HCT116 (cell line): ENCODE measurements around the gene KRT82. TPM values are rescaled to one million over a fixed set of nuclear protein-coding genes. Genes with fewer than 3 reads are reported as not detected.

Experiments used
- ATAC-seq: fragments of 200-7000 bp; cut with Tn5 transposase; 2 replicates; pipeline ENCODE4 v1.9.1; 2020; ENCODE audit warnings: mild to moderate bottlenecking, moderate library complexity
- BruUV-seq: library from RNA; stranded (reverse); fragments of 400-500 nt; replicated peaks from 2 replicates; lab custom pipeline; 2021; lab: Mats Ljungman, UMichigan
- CTCF ChIA-PET: fragments of 300-600 bp; sonication (Branson Sonifier 250); formaldehyde crosslinking; loops from one replicate; lab custom pipeline; 2021; ENCODE audit warnings: antibody characterized with exemption; lab: Charles Lee
- POLR2A ChIA-PET: fragments of 300-600, 350-600 bp; sonication (Branson Sonifier 250); formaldehyde crosslinking; loops from one replicate; lab custom pipeline; 2021; ENCODE audit warnings: antibody characterized with exemption; lab: Charles Lee
- RAD21 ChIA-PET, 2 experiments: fragments of 300-600 bp; sonication (Branson Sonifier 250); formaldehyde crosslinking; loops; one replicate each; lab custom pipeline; 2023; ENCODE audit warnings: low total read pairs in 2 of 2; ENCODE audit not compliant: uncharacterized antibody in 2 of 2, unreplicated experiment in 2 of 2, low non-redundant PET in 1 of 2; lab: Charles Lee
- DNase-seq: peaks from one replicate; pipeline ENCODE4 v3.0.0-alpha.2; 2010; ENCODE audit warnings: low read depth, low spot score
- H2AFZ ChIP-seq: fragments of 200-600 bp; shearing (Covaris generic), sonication (generic); 2 replicates; pipeline ENCODE4 v1.6.1; 2017; ENCODE audit warnings: low read depth, mixed run types, mixed read lengths, antibody characterized with exemption, low read length; ENCODE audit not compliant: poor library complexity, severe bottlenecking
- H3K27ac ChIP-seq: 2 replicates; pipeline ENCODE4 v1.5.1; 2012; ENCODE audit warnings: low read depth, low read length
- H3K27me3 ChIP-seq: fragments of 200-600 bp; sonication (generic); 2 replicates; pipeline ENCODE4 v1.6.1; 2016; ENCODE audit warnings: mixed run types, low read length, mixed read lengths; ENCODE audit not compliant: insufficient read depth
- H3K36me3 ChIP-seq, 2 experiments: fragments of 200-500 bp in 1 of 2; fragments of 200-600 bp in 1 of 2; sonication (Bioruptor generic) in 1 of 2; sonication (generic) in 1 of 2; 2 replicates each; pipeline versions ENCODE4 v1.5.1 to v1.6.1; 2014 to 2016; ENCODE audit warnings: low read length in 2 of 2, inconsistent platforms in 1 of 2, mixed read lengths in 1 of 2, mixed run types in 1 of 2; ENCODE audit not compliant: insufficient read depth in 2 of 2, control insufficient read depth in 1 of 2
- H3K4me1 ChIP-seq, 2 experiments: fragments of 200-600 bp in 1 of 2; sonication (generic) in 1 of 2; 2 replicates each; pipeline versions ENCODE4 v1.5.1 to v1.6.1; 2012 to 2017; ENCODE audit warnings: low read length in 2 of 2, inconsistent platforms in 1 of 2, mild to moderate bottlenecking in 1 of 2, mixed read lengths in 1 of 2, mixed run types in 1 of 2, moderate library complexity in 1 of 2; ENCODE audit not compliant: insufficient read depth in 2 of 2, control insufficient read depth in 1 of 2
- H3K4me2 ChIP-seq: fragments of 200-600 bp; sonication (generic); 2 replicates; pipeline ENCODE4 v1.6.1; 2017; ENCODE audit warnings: mixed run types, low read length, mixed read lengths
- H3K4me3 ChIP-seq, 2 experiments: fragments of 200-600 bp in 1 of 2; sonication (generic) in 1 of 2; replicated peaks in 1 of 2; 2 replicates each; pipeline ENCODE4 v1.5.1; 2011 to 2016; ENCODE audit warnings: low read length in 2 of 2, control low read depth in 1 of 2, low read depth in 1 of 2, mild to moderate bottlenecking in 1 of 2, mixed read lengths in 1 of 2, mixed run types in 1 of 2
- H3K79me2 ChIP-seq: fragments of 200-600 bp; sonication (generic); 2 replicates; pipeline ENCODE4 v1.6.1; 2017; ENCODE audit warnings: mild to moderate bottlenecking, mixed run types, low read length, moderate library complexity, mixed read lengths; ENCODE audit not compliant: insufficient read depth
- H3K9ac ChIP-seq: fragments of 200-600 bp; sonication (generic); 2 replicates; pipeline ENCODE4 v1.6.1; 2016; ENCODE audit warnings: low read length, mixed read lengths
- H3K9me2 ChIP-seq: fragments of 200-600 bp; sonication (generic), shearing (Covaris generic); 2 replicates; pipeline ENCODE4 v1.6.1; 2017; ENCODE audit warnings: mixed run types, mild to moderate bottlenecking, moderate library complexity; ENCODE audit not compliant: insufficient read depth
- H3K9me3 ChIP-seq, 2 experiments: fragments of 200-500 bp in 1 of 2; fragments of 200-600 bp in 1 of 2; sonication (Bioruptor generic) in 1 of 2; sonication (generic) in 1 of 2; 2 replicates each; pipeline ENCODE4 v1.6.1; 2014 to 2017; ENCODE audit warnings: low read length in 2 of 2, mixed read lengths in 2 of 2, inconsistent platforms in 1 of 2, low read depth in 1 of 2, mild to moderate bottlenecking in 1 of 2, mixed run types in 1 of 2, moderate library complexity in 1 of 2; ENCODE audit not compliant: control insufficient read depth in 1 of 2, insufficient read depth in 1 of 2
- H4K20me1 ChIP-seq: fragments of 200-600 bp; sonication (generic), shearing (Covaris generic); 2 replicates; pipeline ENCODE4 v1.6.1; 2017; ENCODE audit warnings: mixed run types, mild to moderate bottlenecking, moderate library complexity; ENCODE audit not compliant: insufficient read depth
- ATF3 ChIP-seq: IDR thresholded peaks from 2 replicates; pipeline ENCODE4 v1.6.1; 2012
- CTCF ChIP-seq, 3 experiments: fragments of 200-600 bp in 1 of 3; sonication (generic) in 1 of 3; IDR thresholded peaks in 2 of 3; conservative IDR thresholded peaks in 1 of 3; 2 replicates each; pipeline ENCODE4 v1.5.1; 2012 to 2017; ENCODE audit warnings: low read depth in 2 of 3, low read length in 2 of 3, antibody characterized with exemption in 1 of 3, borderline replicate concordance in 1 of 3, control low read depth in 1 of 3, mild to moderate bottlenecking in 1 of 3, mixed read lengths in 1 of 3, mixed run types in 1 of 3, moderate library complexity in 1 of 3; ENCODE audit not compliant: insufficient read depth in 1 of 3
- EGR1 ChIP-seq: IDR thresholded peaks from 2 replicates; pipeline ENCODE4 v1.6.1; 2012; ENCODE audit warnings: low read depth
- EZH2phosphoT487 ChIP-seq: fragments of 200-600 bp; IDR thresholded peaks from 2 replicates; pipeline ENCODE4 v1.6.1; 2018; ENCODE audit warnings: antibody characterized with exemption, borderline replicate concordance
- JUND ChIP-seq: IDR thresholded peaks from 2 replicates; pipeline ENCODE4 v1.6.1; 2012
- POLR2AphosphoS5 ChIP-seq: IDR thresholded peaks from 2 replicates; pipeline ENCODE4 v1.6.1; 2011; ENCODE audit warnings: mild to moderate bottlenecking, low read depth, low read length, moderate library complexity
- TCF7L2 ChIP-seq: IDR thresholded peaks from 2 replicates; pipeline ENCODE4 v1.7.0; 2011; ENCODE audit warnings: borderline replicate concordance, inconsistent platforms; ENCODE audit not compliant: insufficient read depth, insufficient read length; ENCODE audit errors: extremely low read depth
- YY1 ChIP-seq: IDR thresholded peaks from 2 replicates; pipeline ENCODE4 v1.6.1; 2011; ENCODE audit warnings: low read length, low read depth, moderate library complexity, mild to moderate bottlenecking; ENCODE audit not compliant: insufficient replicate concordance; ENCODE audit errors: extremely low read depth
- ZFX ChIP-seq: fragments of 450-650 bp; IDR thresholded peaks from 2 replicates; pipeline ENCODE4 v1.6.1; 2017
- intact Hi-C: fragments of 100-400 bp; cut with micrococcal nuclease; formaldehyde crosslinking; loops from 2 replicates; pipeline ENCODE4 v1.10.0; 2022
- total RNA-seq: library from RNA; stranded (reverse); gene quantifications from one replicate; pipeline ENCODE4 v1.2.1, GENCODE V29; 2021; ENCODE audit not compliant: unreplicated experiment

Gene KRT82
- total RNA-seq, 1 experiment from 2014 or later: not detected

GRCh38 chr12:52433501-52434080, 27.5 kb upstream of the KRT82 start:
- Histone ChIP-seq H4K20me1 (no peaks in the 10 kb centered on the region), H3K9me2 (no peaks in the 10 kb centered on the region), H3K4me3 (no peak overlapping the region), H2AFZ (no peak overlapping the region), H3K4me2 (no peak overlapping the region), H3K9me3 (no peaks in the 10 kb centered on the region), H3K9ac (no peak overlapping the region), H3K27me3 (no peaks in the 10 kb centered on the region; the same call in 1 of the 2 replicates), H3K36me3 (no peaks in the 10 kb centered on the region), H3K4me1 (peaks cover 0 to 32% of the 10 kb centered on the region in 2 experiments; a peak in 2 of 4 replicates), H3K27ac (no peak overlapping the region), H3K79me2 (no peaks in the 10 kb centered on the region)
- no TSS peak for BruUV-seq
- intact Hi-C loops: no loop called here
- DNase-seq (no peak), ATAC-seq (no peak)
- RAD21 ChIA-PET: no interaction called here
- TF ChIP-seq TCF7L2 (no peak), POLR2AphosphoS5 (no peak), EZH2phosphoT487 (no peak), ZFX (no peak), JUND (no peak), CTCF (IDR thresholded peaks at IDR 0.05 in 2 of 3, conservative IDR thresholded peaks at IDR 0.05 in 1 of 3; ENCODE audit: borderline replicate concordance in 1 of 3, insufficient read depth in 1 of 3, low read depth in 2 of 3, low read length in 2 of 3) (no peak), EGR1 (no peak), YY1 (no peak), ATF3 (no peak)
- POLR2A ChIA-PET: no interaction called here
- CTCF ChIA-PET: interaction anchor here (1.8 kb wide), 1 partner anchor 437 kb away, joined by 3 read pairs; no protein-coding TSS in a partner anchor
